GM18505 (cell line): ENCODE measurements around the gene EMD.
A peak's percentile ranks its signal among the peaks of the same experiment; 100 is the strongest.

Source experiments
- ATAC-seq: cut with Tn5 transposase; IDR thresholded peaks from one replicate; pipeline ENCODE4 v1.9.1; 2021; ENCODE audit not compliant: unreplicated experiment
- POLR2A ChIP-seq: IDR thresholded peaks from 4 replicates; pipeline ENCODE4 v1.6.1; 2011; ENCODE audit warnings: borderline replicate concordance; ENCODE audit not compliant: insufficient read depth, insufficient read length; ENCODE audit errors: extremely low read depth

The EMD gene

GRCh38 chrX:154401045-154401799, 22.1 kb downstream of the EMD start:
- ATAC-seq: no peak
- peak; percentile 72 for TF ChIP-seq POLR2A

DNA sequence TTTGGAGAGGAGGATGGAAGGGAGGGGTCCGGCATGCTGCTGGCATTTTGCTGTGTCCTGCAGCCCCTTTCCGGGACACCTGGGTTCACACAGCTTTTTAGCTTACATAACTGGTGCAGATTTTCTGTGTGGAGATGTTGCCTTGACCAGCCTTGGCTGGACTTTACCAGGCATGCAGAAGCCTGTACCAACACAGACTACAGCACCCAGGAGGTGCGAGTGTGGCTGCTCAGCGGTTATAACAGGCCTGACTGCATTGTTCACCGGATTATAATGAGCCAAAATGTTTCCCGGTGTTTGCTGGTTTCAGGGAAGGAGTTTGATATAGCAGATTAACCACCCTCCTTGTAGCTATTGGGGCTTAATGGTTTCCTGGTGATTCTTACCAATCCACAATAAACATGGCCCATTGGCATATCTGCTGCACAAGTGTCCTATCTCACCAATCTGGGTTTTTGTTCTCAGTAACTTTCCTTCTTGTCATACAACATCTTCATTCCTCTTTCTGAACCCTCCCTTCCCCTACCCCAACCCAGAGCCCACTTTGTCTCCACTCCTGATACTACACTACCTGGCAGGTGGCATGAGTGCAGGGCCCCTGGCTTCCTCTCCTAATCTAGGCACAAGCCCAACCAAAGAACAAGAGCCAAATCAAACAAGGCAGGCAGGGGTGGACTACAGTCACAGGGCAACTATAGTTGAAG, 23.0 kb downstream of the EMD start:
- ATAC-seq: no peak
- TF ChIP-seq POLR2A: no peak

DNA sequence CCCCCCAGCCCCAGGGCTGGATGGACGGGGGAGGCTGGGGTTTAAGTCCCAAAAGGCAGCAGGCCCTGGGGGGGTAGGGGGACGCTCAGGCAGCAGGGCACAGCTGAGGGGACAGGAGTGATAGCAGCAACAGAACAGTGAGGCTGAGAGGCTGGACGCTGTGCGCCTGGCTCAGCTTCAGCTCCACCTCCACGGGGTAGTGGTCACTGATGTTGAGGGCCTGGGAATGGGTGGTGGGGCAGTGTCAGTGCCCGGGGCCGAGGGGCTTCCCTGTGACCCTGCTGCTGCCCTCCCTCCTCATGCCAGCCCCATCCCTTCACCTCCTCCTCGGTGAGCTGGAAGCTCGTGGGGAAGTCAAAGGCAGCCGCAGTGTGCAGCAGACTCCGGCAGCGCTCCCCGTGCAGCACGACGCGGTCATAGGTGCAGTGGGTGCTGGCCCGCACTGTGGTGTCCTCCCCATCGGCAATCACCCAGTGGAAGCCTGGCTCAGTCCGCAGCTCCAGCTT, 23.6 kb downstream of the EMD start:
- no peak for ATAC-seq
- no peak for TF ChIP-seq POLR2A

- no peak for ATAC-seq
- no peak for TF ChIP-seq POLR2A
Measured at GRCh38 chrX:154403192-154403591, 24.1 kb downstream of the EMD start.

GRCh38 chrX:154403858-154404257, 24.8 kb downstream of the EMD start:
- TF ChIP-seq POLR2A: no peak

DNA sequence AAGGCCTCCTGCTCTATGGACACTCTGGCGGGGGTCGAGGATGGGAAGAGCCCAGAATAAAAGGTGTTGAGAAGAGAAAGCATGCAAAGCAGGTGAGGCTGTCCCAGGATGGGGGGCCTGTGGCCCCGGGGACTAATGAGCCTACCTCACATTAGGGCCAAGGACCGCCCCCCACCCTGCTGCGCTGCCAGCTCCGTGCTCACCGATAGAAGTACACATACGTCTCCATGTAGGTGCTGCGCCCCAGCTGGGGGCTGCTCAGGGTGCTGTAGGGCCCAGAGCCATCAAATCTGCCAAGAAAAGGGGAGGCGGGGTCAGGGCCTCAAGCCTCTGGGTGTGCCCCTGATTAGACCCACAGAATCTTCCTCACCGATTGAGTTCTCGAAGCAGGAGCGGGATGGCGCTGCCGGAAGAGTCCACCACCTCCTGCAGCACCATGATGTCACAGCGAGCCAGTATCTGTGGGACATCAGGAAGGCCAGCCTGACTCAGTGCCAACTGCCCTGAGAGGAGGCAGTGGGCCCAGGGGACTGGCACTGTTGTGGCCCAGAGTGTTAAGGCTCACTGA, 25.6 kb downstream of the EMD start:
- TF ChIP-seq POLR2A: no peak
- no peak for ATAC-seq

More at GRCh38 chrX:154403858-154404257, 24.8 kb downstream of the EMD start:
- no peak for ATAC-seq

- TF ChIP-seq POLR2A: no peak
- no peak for ATAC-seq
Measured at GRCh38 chrX:154408659-154409221, 29.6 kb downstream of the EMD start.

DNA sequence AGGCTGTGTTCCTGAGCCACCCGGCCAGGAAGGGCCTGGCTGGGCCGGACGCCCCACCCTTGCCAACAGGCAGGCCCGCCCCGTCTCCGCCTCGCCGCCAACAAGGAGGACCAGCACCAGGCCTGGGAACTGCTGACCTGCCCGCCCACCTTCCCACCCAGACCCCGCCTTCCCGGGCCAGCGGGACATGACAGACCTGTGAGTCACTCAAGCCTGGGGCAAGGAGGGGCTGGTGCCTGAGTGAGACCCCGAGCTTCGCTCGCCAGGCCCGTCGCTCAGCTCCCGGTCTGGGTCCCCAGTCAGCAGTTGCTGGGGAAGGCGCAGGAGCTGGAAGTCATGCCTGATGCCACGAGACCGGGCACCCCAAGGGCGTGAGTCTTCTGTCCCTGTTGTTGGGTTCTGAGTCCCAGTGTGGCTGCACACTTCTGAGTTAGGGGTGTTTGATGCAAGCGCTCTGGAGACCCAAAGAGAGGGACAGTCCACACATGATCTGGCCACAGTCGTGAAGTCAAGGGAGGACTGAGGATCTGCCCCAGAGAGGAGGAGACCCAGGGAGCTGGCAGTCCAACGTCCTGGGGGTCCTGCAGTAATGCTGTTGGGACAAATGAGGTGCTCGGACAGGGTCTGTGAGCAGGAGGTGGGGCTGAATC, 30.3 kb downstream of the EMD start, which contains the start of gene DNASE1L1:
Gene DNASE1L1, minus strand, starts transcription at position 33 of the 650 bp plus-strand sequence. CDS start 3,686 bp downstream, outside the sequence.
- peak; percentile 55 for TF ChIP-seq POLR2A
- ATAC-seq: no peak

DNA sequence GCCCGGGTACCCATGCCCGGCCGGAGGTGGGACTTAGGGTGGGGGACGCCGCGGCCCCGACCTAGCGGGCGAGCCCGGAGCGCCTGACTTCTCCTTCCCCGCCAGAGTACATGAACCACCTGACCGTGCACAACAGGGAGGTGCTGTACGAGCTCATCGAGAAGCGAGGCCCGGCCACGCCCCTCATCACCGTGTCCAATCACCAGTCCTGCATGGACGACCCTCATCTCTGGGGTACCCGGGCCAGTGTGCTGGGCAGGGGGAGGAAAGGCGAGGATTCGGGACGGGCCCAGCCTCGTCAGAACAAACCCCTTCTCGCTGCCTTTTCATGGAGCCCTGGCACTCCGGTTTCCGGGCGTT, 32.9 kb downstream of the EMD start:
- peak; percentile 52 for TF ChIP-seq POLR2A
- ATAC-seq: peak; percentile 52

DNA sequence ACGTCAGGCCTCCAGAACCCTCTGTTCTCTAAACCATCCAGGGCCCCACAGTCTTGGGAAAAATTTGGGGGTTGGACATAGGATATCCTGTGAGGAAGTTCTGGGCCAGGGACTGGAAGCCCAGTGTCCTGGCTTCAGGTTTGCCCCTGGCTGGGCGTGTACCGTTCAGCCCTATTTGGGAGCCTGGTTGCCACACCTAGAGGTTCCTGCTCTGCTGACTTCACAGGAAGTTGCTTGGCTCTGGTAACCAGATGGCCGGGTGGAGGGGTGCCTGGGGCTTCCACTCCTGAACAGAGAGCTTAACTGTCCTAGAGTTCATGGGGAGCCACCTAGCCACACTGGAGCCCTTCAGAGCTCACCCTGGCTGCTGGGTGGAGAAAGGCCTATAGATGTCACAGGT, 33.4 kb downstream of the EMD start:
- TF ChIP-seq POLR2A: no peak

GRCh38 chrX:154413142-154413541, 34.0 kb downstream of the EMD start:
- no peak for ATAC-seq
- TF ChIP-seq POLR2A: no peak

More for the DNA sequence above, 33.4 kb downstream of the EMD start:
- ATAC-seq: no peak

DNA sequence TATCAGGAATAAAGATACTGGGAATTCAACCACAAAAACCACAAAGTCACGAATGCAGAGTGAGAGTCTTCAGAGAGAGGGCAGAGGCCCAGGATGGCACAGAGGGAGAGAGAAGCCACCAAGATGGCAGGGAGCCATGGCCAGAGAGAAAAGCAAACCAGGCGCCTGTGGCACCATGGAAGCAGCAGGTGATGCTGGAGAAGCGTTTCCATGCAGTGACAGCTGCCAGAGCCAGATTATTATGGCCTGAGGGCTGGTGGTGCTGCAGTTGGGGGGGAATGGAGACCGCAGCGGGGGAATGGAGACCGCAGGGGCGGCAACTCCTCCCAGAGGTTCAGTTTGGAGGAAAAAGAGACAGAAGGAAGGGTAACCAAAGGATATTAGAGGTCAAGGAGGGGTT, 38.1 kb downstream of the EMD start:
- TF ChIP-seq POLR2A: no peak
- ATAC-seq: no peak

- TF ChIP-seq POLR2A: no peak
- ATAC-seq: no peak
Measured at GRCh38 chrX:154419189-154419588, 40.1 kb downstream of the EMD start.
